Non-pigmented ciliary epithelial cell (primary cell): ENCODE measurements around the gene SNX9.

Experiments
- DNase-seq: peaks from one replicate; pipeline ENCODE4 v3.0.0-alpha.2; 2010; ENCODE audit warnings: low read depth

The SNX9 gene

DNA sequence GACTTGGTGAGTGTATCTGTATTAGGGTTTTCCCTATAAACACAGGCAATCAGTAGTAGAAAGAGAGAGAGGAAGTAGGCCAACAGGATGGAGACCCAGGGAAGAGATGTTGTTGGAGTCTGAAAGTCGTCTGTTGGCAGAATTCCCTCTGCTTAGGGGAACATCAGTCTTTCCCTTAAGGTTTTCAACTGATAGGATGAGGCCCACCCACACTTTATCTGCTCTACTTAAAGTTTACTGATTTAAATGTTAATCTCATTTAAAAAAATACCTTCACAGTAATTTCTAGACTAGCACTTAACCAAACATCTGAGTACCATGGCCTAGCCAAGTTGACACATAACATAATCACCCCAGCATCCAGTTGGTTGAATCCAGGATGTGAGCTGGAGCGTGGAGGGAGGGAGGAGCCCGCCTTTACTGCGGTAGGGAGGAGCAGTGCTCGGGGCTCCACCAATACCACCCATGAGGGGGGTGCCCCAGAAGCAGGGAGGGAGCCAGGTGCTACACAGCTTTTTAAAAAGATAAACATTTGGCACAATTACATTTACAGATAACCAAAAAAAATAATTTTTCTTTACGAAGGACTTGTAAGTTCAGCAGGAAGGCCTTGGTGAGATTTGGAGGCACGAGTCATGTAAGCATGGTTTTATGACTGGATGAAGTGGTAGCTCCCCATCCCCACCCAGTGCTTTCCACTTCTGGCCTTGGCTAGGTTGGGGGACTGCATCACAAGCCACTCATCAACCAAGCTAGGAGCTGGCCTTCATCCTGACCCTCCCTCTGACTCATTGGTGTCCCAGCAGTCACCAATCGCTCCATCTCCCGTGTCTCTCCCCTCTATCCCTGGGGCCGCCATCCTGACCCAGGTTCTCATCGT, 18.4 kb upstream of the SNX9 start:
- DNase-seq, result no peak

DNA sequence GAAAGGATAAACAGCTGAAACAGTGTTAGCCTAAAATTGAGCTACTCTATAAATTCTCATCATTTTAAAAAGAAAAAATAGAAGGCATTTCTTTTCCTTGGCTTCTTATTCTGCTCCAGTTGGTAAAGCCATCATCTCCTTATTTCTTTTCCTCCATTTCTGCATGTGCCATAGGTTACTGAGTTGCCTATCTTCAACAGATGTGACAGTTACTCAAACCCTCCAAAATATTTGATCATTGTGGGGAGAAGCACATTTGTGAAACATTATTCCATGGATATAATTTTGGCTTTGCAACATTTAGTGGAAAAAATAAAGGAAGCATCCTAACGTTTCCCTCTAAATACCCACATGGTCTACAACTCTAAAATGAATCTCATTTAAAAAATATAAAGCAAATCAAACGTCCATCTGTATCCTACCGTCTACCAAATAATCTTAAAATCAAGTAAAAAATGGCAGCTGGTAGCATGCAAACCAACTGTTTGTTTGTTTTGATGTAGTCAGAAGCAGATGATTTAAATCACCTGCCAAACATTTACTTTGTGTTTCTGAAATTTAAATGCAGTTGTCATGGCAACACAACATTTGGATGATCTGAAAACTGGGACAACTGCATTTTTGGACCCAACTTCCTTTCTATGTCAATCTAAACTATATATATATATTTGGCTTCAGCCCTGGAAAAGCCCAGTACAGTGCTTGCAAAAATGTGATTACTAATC, 16.8 kb upstream of the SNX9 start:
- no peak for DNase-seq

DNA sequence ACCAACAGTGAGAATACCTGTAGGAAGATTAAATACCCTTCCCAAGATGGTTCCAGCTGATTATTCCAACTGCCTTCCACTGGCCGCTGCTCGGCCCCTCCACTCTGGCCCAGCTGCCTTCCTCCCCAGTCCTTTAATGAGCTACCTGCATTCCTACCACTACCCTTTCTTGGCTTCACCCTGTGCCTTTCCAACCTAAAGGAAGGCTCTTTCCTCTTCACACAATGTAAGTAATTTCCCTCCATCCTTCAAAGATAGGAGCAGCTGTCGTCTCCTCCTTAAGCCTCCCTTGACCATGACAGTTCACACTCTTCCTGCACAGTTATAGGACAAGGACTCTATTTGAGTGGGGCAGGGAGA, 16.2 kb upstream of the SNX9 start:
- no peak for DNase-seq

DNA sequence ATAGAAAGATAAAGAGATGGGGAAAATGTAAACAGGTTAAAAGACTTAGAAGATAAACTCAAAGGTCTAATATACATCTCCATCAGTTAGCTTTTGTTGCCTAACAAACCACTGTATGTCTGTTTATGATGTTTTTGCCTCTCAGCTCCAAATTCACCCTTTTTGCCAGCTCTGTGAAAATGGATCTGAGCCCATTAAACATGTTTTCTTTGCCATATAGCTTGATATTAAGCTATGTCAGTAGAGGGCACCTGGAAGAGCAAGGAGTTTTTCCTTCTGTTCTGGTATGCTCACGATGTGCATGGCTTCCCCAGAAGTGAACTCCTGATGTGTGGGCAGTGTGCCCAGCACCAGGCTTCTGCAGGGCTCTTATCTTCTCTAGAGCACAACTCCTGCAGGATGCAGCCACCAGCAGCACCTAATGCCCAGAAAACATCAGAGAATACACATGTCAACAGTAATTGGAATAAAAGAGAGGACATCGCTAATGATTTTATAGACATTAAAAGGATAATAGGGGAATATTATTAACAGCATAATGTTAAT, 14.6 kb upstream of the SNX9 start:
- DNase-seq, result no peak

DNA sequence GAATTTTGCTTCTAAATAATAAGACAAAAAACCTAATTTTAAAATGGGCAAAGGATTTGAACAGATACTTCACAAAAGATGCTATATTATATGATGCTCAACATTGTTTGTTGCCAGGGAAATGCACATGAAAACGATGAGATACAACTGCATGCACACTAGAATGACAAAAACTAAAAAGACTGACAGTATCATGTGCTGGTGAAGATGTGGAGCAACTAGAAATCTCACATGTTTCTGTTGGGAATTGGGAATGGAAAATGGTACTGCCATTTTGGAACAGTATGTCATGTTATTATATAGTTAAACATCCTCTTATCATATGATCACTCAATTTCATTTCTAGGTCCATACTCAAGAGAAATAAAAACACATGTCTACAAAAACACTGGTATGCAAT, 13.4 kb upstream of the SNX9 start:
- no peak for DNase-seq

DNA sequence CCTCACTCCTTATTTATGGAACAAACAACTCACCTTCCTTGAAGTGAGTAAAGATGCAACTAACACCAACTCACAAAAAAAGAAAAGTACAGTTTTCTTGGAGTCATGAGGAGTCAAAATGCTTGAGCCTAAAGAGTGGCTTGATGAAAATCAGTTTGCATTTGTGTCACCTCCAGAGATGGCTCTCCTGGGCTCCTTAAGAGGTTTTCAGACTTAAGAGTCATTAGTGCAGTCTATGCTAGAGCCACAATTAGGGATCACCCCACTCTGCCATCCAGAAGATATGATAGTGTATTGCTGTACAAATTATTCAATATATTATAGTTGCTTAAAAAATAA, 11.9 kb upstream of the SNX9 start:
- DNase-seq, result no peak

DNA sequence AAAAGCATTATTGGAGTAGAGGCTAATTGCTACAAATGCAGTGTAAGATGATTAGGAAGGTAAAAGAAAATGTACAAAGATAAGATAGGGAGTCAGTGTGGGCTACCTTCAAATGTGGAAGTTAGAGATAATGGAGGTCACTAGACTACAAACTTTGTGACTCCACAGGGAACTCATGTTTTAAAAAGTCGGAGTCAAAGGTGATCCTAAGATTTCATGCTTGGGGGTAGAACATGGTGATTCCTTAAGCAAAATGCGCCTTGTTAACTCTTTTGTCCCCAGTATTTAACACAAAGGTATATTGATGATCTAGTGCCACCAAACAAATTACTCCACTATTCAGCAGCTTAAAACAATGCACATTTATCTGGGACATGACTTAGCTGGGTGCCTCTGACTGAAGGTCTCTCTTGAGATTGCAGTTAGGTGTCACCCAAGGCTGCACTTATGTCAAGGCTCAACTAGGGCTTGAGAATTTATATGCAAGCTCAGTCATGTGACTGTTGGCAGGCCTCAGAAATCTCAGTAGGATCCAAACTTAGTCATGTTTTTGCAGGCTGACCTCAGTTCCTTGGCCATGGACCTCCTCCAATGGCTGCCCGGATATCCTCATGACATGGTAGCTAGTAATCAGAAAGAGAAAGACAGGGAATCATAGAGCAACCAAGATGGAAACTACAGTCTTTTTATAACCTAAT, 11.4 kb upstream of the SNX9 start:
- DNase-seq, result no peak

DNA sequence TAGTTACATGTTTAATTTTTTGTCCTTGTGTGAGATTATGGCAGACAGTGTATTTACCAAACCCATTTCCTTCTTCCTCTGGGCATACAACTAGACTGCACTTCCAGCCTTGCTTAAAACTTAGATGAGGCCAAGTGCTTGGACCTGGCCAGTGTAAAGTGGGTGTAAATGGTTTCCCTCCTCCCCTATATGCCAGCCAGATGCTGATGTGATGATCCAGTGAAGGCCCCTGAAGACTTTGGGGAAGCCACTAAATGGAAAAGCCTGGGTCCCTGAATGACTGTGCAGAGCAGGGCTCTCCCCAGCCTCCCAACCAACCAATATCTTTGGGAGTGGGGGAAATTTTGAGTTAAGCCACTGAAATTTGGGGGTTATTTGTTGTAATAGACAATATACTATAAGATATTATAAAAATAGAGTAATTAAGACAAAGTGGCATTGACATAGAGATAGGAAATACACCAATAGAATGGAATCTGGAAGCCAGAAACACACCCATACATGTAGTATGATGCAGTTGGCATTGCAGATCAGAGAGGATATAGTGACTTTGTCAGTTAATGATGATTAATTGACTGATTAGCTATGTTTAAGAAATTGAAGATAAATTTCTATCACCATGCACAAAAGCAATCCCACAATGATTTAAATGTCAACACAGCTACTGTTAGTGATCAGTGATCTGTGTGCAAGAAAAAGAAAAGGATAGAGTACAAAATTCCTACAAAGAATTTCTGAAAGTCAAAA, 10.4 kb upstream of the SNX9 start:
- DNase-seq, result no peak

DNA sequence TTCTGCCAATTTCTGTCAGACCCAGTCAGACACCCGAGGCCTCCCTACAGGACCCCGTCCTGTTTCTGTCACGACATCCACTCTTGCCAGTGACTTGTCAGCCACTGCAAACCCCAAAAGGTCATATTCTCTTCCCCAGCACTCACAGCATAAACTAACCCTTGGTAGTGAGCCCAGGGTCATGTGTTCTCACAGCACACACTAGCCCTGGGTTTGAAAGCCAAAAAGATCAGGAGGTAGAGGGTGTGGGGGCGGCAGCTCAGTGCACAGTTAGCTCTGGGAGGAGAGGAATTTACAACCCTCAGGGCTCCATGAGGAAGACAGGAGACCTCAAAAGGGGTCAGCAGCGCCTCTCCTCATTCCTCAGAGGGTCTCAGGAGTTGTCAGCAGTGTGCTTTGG, 9.9 kb upstream of the SNX9 start:
- DNase-seq, result no peak

DNA sequence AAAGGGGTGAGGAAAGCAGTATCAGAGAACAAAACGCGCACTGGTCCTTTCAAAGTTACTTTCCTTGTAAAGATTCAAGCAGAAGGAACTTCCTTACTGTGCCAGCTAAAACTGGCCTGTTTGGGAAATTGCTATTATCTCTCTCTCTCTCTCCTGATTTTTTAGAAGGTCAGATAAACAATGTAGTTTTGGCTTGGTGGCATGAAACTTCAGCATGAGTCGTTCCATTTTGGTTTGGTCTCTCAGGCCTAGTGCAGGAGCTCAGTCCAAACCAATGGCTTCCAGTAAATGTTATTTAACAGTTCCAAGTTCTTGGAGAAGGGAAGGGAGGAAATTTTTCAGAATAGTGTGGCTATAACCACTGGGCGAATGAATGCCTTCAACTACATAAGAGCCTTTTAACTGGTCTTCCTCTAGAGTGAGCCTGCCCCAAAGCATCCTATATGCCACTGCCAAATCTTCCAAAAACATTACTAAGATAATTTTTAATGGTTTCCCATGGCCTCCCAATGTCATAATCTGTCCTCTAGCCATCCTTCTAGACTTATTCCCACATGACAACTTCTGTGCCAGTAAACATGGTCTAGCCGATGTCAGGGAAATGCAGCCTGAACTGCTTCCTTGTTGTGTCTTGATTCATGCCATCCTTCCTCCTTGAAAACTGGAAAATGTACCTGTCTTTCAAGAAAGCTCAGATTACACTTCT, 9.1 kb upstream of the SNX9 start:
- DNase-seq, result no peak

DNA sequence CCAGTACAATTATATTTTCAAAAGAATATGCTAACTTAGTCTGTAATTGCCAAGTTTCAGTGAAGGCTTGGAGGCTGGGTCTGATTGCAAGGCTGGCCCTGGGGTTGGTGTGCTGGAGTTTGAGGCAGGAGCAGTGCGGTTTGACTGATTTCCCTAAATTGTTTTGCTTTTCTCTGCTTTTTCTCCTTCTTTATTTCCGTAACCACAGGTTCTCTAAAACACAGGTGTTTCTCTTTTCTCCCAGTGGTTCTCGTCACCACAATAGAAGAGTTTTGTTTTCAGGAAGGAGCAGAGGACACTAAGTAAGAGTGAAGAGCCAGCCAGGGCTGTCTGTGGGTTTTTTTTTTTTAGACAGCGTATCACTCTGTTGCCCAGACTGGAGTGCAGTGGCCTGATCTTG, 8.2 kb upstream of the SNX9 start:
- DNase-seq, result no peak

DNA sequence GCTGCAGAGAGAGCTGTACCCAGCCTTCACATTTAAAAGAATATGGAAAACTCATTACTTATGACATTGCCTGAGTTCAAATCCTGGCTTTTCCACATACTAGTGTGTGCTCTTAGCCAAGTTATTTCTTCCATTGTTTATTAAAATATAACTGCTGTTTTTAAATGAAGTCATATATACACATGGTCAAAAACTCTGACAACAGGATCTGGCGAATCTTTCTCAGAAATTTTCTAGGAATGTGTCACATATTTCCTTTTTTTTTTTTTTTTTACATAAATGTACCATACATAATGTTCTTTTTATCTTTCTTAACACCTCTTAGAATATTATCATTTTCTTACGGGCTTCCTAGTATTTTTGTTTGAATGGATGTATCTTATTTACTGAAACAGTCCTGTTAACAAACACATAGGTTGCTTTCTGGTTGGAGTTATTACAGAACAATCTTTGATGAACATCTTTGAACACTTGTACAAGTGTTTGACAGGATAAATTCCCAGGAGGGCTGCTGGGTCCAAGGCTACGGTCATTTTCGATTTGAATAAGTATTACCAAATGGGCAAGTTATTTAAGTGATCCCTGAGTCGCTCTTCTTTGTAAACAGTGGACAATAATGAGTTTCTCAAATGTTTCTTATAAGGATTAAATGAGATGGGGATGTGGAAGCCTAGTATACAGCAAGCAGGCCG, 1.6 kb upstream of the SNX9 start:
- DNase-seq, result no peak

DNA sequence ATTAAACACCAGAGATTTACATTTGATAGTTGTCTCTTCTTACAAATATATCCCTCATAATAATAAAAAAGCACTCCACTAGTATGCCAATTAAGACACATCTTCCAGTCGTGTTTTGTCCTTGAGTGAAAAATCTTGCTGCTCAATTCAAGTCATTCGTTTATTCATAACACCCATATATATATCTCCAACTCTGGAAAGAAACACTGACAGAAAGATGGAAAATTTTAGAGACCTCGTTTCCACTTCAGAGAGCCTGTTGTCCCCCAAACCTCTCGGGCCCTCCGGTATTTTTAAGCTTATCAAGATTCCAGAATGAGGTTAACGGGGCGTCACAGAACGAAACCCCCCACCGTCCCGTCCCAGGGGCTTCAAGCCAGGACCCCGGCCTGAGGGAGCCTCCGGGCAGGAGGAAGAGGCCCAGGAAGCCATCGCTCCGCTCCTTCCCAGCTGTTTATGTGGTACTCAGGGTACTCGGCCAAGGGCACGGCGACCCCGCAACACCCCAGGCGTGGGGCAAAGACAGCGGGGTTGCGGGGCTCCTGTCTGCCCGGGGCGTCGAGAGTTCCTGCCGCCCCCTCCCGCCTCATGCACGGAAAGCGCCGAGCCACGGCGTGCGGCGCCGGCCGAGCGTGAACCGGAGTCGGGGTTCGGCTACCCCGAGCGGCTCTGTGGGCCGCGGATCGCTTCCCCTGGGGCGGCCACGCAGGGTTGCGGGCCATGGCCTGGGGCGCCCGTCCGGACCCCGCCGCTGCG, 623 bp upstream of the SNX9 start:
- DNase-seq, result no peak

DNA sequence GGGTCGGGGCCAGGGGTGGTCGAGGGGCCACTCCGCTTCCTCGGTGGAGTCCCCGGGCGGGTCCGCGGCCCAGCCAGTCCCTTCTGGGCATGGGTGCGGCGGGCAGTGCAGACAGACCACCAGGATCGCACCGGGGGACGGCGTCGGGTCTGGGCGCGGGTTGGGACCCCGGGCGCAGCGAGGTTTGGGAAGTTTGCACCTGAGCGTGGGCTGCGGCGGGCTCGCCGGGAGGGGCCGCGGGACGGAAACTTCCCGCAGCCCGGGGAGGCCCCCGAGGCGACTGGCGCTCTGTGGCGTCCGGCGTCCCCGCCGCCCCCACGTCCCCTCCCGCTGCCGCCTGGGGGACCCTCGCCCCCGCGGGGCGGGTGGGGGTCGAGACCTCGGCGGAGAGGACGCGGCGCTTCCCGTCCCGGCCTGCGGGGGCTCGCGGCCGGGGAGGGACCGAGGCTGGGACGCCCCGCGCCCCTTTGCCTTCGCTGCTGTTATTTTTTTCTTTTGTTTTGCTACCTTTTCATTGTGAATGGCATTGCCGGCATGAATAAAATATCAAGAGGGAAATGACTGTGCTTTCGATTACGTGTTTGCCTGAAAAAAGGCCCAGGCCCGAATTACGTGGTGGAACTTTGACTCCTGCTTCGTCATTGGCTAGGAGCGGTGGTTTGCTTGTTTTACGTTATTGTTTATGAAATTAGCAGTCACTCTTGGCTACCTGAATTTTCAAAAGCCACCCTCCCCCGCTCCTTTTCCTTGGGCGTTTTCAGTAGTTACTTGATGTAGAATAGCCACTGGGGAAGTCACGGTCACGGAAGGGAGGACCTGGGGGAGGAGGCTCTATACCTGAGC, 703 bp downstream of the SNX9 start:
- no peak for DNase-seq

DNA sequence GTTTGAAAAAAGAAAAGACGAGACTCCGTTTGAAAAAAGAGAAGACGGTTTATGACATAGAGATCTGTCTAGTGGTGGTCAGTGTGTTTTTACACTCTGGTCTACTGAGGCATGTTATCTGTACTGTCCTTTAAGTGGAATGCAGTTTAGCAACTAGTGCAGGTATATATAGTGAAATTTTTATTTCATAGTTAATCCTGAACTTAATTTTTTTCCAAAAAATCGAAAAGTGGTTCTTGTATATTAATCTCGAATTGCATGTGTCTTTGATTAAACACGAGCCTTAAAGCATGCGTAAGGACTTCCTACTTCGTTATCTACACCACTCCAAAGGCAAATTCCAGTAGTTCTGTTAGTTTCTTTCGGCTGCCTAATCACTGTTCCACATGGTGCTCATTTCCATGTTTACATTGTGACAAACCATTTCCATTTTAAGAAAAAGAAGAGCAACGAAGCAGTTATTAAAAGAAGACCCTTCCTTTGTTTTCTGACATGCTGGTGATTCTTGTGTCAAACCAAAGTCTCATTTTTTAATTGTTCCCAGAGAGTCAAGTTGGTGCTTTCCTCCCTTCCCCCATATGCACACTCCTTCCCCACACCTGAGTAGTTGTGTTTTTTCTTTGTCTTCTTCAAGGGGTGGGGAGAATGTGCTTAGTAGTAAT, 2.3 kb downstream of the SNX9 start:
- DNase-seq, result no peak

DNA sequence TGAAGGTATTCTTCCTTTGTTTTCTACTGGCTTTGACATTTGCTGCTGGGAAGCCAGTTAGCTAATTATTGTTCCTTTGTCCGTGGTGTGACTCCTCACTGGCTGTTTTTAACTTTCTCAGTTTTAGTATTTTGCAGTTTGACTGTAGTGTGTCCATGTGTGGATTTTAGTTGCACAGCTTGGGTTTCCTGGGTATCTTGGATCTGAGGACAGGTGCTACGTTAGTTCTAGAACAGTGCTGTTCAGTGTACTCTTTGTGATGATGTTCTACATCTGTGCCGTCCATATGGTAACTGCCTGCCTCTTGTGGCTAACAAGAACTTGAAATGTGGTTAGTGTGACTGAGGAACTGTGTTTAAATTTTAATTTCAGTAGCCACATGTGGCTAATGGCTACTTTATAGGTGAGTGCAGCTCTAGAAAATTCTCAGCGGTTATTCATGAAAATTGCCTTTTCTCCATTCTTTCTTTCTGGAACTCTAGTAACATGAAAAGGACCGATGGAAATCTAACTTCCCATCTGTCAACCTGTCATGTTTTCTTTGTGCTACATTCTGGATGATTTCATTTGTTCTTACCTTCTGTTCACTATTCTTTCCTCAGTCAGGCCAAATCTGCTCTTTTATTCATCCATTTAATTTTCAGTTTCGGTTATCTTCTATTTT, 7.4 kb downstream of the SNX9 start:
- no peak for DNase-seq

DNA sequence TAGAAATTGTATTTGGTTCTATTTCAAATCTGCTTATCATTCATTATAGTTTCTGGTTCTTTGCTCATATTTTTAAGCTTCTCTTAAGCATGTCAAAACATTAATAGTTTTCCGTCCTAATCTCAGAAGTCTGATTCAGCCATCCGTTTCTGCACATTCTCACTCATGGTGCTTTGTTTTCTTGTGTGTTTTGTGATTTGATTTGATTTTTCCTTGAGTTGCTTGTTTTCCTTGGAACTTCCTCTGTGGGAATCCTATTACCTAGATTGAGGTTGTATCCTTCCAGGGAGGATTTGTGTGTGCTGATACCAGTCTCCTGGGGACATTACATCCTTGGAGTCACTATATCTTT, 7.9 kb downstream of the SNX9 start:
- DNase-seq, result no peak
